OCI-LY3 (cell line): ENCODE results near the gene BCCIP.

Experiments
- H2AFZ ChIP-seq: fragments of 200-600, 300-600 bp; shearing (Covaris generic); 2 replicates; pipeline ENCODE4 v1.6.0; 2014; ENCODE audit warnings: antibody characterized with exemption, low read depth, low read length
- H3K27ac ChIP-seq: fragments of 200-600, 300-600 bp; sonication (generic); 2 replicates; pipeline ENCODE4 v1.5.1; 2014; ENCODE audit warnings: mild to moderate bottlenecking, low read length, moderate library complexity, mixed read lengths
- H3K27me3 ChIP-seq: fragments of 200-600, 300-600 bp; sonication (generic); 2 replicates; pipeline ENCODE4 v1.6.1; 2014; ENCODE audit warnings: low read depth, low read length, mixed read lengths
- H3K36me3 ChIP-seq: fragments of 200-600, 300-600 bp; sonication (generic); replicated peaks from 2 replicates; pipeline ENCODE3; 2014; ENCODE audit warnings: low read depth, low read length, mixed read lengths
- H3K4me1 ChIP-seq: fragments of 300-600, 200-600 bp; sonication (generic); 2 replicates; pipeline ENCODE4 v1.6.1; 2014; ENCODE audit warnings: low read length, mixed read lengths
- H3K4me2 ChIP-seq: fragments of 200-600, 300-600 bp; sonication (generic); 2 replicates; pipeline ENCODE4 v1.6.1; 2014; ENCODE audit warnings: low read length, mixed read lengths
- H3K4me3 ChIP-seq: fragments of 300-600, 200-600 bp; sonication (generic); 2 replicates; pipeline ENCODE4 v1.5.1; 2014; ENCODE audit warnings: antibody characterized with exemption, mild to moderate bottlenecking, low read length, moderate library complexity
- H3K79me2 ChIP-seq: fragments of 300-600, 200-600 bp; shearing (Covaris generic); 2 replicates; pipeline ENCODE4 v1.6.1; 2014; ENCODE audit warnings: mild to moderate bottlenecking, low read length, mixed read lengths
- H3K9ac ChIP-seq: fragments of 300-600, 200-600 bp; shearing (Covaris generic); 2 replicates; pipeline ENCODE4 v1.6.0; 2014; ENCODE audit warnings: mild to moderate bottlenecking, low read length, moderate library complexity
- H3K9me3 ChIP-seq: fragments of 200-600, 300-600 bp; shearing (Covaris generic); 2 replicates; pipeline ENCODE4 v1.6.1; 2014; ENCODE audit warnings: low read length, mixed read lengths; ENCODE audit not compliant: insufficient read depth
- H4K20me1 ChIP-seq: fragments of 200-600, 300-600 bp; sonication (generic); 2 replicates; pipeline ENCODE4 v1.6.1; 2016; ENCODE audit warnings: low read length, mixed read lengths; ENCODE audit not compliant: insufficient read depth
- CTCF ChIP-seq: fragments of 200-600, 300-600 bp; sonication (generic); IDR thresholded peaks from 2 replicates; pipeline ENCODE4 v1.5.1; 2014; ENCODE audit warnings: antibody characterized with exemption, low read length, low read depth
- EZH2phosphoT487 ChIP-seq: fragments of 200-600 bp; shearing (Covaris generic); IDR thresholded peaks from 2 replicates; pipeline ENCODE4 v1.6.1; 2018; ENCODE audit warnings: antibody characterized with exemption, mixed run types, low read depth

BCCIP gene

DNA sequence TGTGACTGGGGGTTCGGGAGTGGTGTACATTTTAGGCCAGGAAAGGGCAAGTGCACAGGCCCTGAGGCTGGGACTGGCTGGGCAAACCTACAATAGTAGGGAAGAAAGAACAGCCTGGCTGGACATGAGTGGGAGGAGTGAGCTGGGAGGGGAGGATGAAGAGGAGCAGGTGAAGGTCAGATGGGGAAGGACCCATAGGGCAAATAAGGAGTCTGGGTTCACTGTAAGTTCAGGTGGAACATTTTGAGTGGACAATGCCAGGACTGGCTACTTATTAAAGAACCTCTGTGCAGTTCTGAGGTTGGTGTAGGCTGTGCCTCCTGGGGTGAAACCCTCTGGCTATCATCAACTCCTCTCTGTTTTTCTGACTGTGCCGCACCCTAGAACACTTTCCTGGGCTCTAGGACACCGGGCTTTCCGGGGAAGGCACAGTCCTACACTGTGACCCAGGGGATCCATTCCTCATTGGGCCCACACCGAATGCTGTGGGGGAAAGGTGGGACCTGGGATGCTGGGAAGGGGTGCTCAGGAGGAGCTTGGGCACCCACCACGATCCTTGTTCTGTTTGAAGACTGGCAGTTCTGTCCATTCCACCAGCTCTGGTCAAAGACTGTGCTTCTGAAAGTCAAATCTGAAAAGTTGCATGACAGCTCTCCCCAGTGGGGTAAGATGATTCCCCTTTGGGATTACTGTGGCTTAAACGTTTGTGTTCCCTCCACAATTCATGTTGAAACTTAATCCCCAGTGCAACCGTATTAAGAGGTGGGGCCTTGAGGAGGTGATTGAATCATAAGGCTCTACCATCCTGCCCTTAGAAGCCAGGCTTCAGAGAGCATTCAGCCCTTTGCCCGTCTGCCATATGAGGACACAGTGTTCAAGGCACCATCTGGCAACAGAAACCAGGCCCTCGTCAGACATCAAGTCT lies 43.7 kb upstream of the BCCIP start:
- H3K27me3 ChIP-seq: no peaks in the 10 kb centered on the region
- no peak overlapping the region for H3K9ac ChIP-seq
- H3K9me3 ChIP-seq: no peaks in the 10 kb centered on the region
- H4K20me1 ChIP-seq: no peaks in the 10 kb centered on the region
- H3K4me1 ChIP-seq: peaks cover 16% of the 10 kb centered on the region
- no peak for TF ChIP-seq CTCF
- no peak for TF ChIP-seq EZH2phosphoT487
- H3K36me3 ChIP-seq: no peaks in the 10 kb centered on the region
- no peaks in the 10 kb centered on the region for H3K79me2 ChIP-seq
- no peak overlapping the region for H3K4me3 ChIP-seq
- no peak overlapping the region for H2AFZ ChIP-seq
- no peak overlapping the region for H3K4me2 ChIP-seq
- H3K27ac ChIP-seq: no peak overlapping the region

GRCh38 chr10:125781374-125781773 lies 42.0 kb upstream of the BCCIP start:
- Histone ChIP-seq H3K27ac (no peak overlapping the region), H3K9me3 (no peaks in the 10 kb centered on the region), H3K79me2 (no peaks in the 10 kb centered on the region), H3K9ac (no peak overlapping the region), H3K36me3 (no peaks in the 10 kb centered on the region), H2AFZ (no peak overlapping the region), H3K4me3 (no peak overlapping the region), H3K4me2 (no peak overlapping the region), H4K20me1 (no peaks in the 10 kb centered on the region), H3K4me1 (peaks cover 23% of the 10 kb centered on the region), H3K27me3 (no peaks in the 10 kb centered on the region)
- no peak for TF ChIP-seq CTCF

DNA sequence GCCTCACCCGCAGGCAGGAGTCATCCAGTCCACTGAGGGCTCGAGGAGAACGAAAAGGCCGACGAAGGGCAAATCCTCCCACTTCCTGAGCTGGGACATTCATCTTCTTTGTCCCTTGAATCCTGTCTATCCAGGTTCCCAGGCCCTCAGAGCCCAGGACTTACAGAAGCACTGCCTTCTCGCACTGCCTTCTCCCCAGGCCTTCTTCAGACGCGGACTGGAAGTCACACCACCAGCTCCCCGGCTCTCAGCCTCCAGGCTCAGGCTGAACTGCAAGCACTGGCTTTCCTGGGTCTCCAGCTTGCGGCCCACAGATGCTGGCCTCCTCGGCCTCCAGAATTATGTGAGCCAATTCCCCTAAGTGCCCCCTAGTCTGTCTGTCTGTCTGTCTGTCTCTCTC lies 41.3 kb upstream of the BCCIP start:
- no peak overlapping the region for H3K27ac ChIP-seq

More for the DNA sequence above, 41.3 kb upstream of the BCCIP start:
- Histone ChIP-seq H3K4me1 (peaks cover 30% of the 10 kb centered on the region), H3K9ac (no peak overlapping the region), H3K27me3 (no peaks in the 10 kb centered on the region), H2AFZ (no peak overlapping the region), H3K79me2 (no peaks in the 10 kb centered on the region), H3K4me3 (no peak overlapping the region), H4K20me1 (no peaks in the 10 kb centered on the region), H3K9me3 (no peaks in the 10 kb centered on the region), H3K4me2 (no peak overlapping the region), H3K36me3 (no peaks in the 10 kb centered on the region)
- TF ChIP-seq EZH2phosphoT487 (no peak), CTCF (no peak)
